ENCODE data around the gene IL33.

Gene IL33

DNA sequence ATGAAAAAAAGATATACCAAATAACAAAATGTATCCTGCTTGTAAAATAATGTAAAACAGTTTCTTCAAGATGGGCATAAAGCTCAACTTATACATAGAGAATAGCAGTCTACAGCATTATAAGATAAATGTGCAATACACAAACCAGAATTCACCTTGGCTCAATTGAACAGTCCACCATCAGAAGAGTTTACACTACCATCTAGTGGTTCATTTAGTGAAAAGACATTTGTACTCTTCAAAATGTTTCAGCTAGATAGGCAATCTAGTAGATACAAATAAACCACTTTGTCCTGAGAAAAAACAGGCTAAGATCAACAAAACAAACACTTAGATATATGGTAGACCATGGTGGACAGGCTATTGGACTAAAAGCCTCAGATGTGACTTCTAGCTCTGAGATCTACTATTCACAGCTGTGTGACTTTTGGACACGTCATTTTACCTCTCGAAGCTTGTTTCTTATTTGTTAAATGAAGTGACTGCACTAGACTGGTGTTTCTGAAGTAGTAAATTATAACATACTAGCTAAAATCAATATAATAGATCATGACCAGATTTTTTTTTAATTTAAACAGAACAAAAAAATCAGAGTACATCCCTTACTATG lies 90.5 kb downstream of the IL33 start:
- DNase-seq = no peak

All from activated CD4-positive, CD25-positive, alpha-beta regulatory T cell (primary cell).